ENCODE measurements around the gene CNIH2. TPM values are rescaled to one million over a fixed set of nuclear protein-coding genes. Genes with fewer than 3 reads are reported as not detected.
"Not testable (repeated sequence)": the region's sequence is repeated elsewhere in the genome, so short reads cannot be mapped to it uniquely, and the experiment has no call there.

Gene CNIH2
- total RNA-seq, 1 donor, result 1.1 TPM

- no peak for TF ChIP-seq CTCF (IDR thresholded peaks at IDR 0.05; ENCODE audit: insufficient read depth, low read length)
- DNase-seq (ENCODE audit: low read depth), result peak; percentile 95
- H3K4me3 ChIP-seq (ENCODE audit: low read depth, low read length), result peak overlapping the region; percentile 37
These were observed 40.0 kb downstream of the CNIH2 start for GRCh38 chr11:66317723-66318599.

- DNase-seq (ENCODE audit: low read depth), result no peak
- H3K4me3 ChIP-seq (ENCODE audit: low read depth, low read length), result no peak overlapping the region
- no peak for TF ChIP-seq CTCF (IDR thresholded peaks at IDR 0.05; ENCODE audit: insufficient read depth, low read length)
These were observed 40.6 kb downstream of the CNIH2 start for GRCh38 chr11:66318600-66318970.

- not testable (repeated sequence) for H3K4me3 ChIP-seq (ENCODE audit: low read depth, low read length); DNase-seq (ENCODE audit: low read depth)
These were observed 42.3 kb downstream of the CNIH2 start for GRCh38 chr11:66320289-66320688.

GRCh38 chr11:66320748-66321147 lies 42.8 kb downstream of the CNIH2 start:
- not testable (repeated sequence) for H3K4me3 ChIP-seq (ENCODE audit: low read depth, low read length); DNase-seq (ENCODE audit: low read depth)

- no peak overlapping the region for H3K4me3 ChIP-seq (ENCODE audit: low read depth, low read length)
- TF ChIP-seq CTCF (IDR thresholded peaks at IDR 0.05; ENCODE audit: insufficient read depth, low read length), result no peak
- peak; percentile 53 for DNase-seq (ENCODE audit: low read depth)
These were observed 43.6 kb downstream of the CNIH2 start for GRCh38 chr11:66321606-66322005.

- DNase-seq (ENCODE audit: low read depth), result peak; percentile 89
- no peak for TF ChIP-seq CTCF (IDR thresholded peaks at IDR 0.05; ENCODE audit: insufficient read depth, low read length)
These were observed 44.9 kb downstream of the CNIH2 start for GRCh38 chr11:66322732-66323427.

GRCh38 chr11:66323684-66324083 lies 45.7 kb downstream of the CNIH2 start:
- TF ChIP-seq CTCF (IDR thresholded peaks at IDR 0.05; ENCODE audit: insufficient read depth, low read length), result no peak
- DNase-seq (ENCODE audit: low read depth), result no peak
- no peak overlapping the region for H3K4me3 ChIP-seq (ENCODE audit: low read depth, low read length)

More at GRCh38 chr11:66322732-66323427, 44.9 kb downstream of the CNIH2 start:
- H3K4me3 ChIP-seq (ENCODE audit: low read depth, low read length), result no peak overlapping the region

Data from fibroblast of the aortic adventitia (primary cell).